CMK (cell line): ENCODE data around the gene ZNF17.

Experiments used
- DNase-seq: peaks from one replicate; pipeline ENCODE4 v3.0.0-alpha.2; 2010; ENCODE audit warnings: low read depth

ZNF17 gene

GRCh38 chr19:57434386-57435061 is 23.6 kb downstream of the ZNF17 start:
- no peak for DNase-seq

GRCh38 chr19:57435062-57435978 is 24.4 kb downstream of the ZNF17 start, which contains the start of gene ZNF749:
Gene ZNF749, plus strand, starts transcription at chr19:57435325. Its CDS starts 254 bp downstream, at chr19:57435579.
- peak; percentile 99 for DNase-seq

DNA sequence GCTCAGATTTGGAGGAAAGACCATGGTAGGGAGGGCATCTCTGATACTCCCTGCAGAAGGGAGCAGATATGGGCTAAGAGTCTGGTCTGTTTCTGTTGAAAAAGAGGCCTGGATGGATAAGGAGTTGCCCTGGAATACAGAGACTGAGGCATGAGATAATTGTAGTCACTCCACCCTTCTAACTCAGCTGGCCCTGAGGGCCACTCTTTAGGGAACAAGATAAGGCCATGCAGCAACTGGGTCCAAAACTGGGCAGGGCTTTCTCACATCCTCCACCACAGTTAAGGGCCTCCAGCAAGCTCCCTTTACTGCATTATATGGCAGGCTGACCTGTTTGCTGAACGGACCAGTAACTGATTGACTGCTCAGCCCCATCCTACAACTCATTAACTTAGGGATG is 25.5 kb downstream of the ZNF17 start:
- no peak for DNase-seq

DNA sequence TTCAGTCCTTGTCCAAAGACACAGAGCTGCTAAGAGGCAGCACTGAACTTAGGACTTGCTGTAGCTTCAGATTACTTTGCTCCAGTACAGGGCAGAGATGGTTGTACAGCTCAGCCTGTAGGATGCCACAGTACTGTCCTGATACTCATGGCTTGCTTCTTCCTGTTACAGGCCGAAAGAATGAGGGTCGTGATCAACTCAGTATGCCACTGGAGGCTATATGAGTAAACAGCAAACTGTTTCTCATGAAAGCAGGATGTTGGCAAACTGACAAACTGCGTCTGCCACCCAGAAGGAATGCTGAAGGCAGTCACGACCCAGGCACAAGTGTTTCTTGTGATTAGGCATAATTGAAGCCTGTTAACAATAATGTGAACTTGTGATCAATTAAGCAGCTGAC is 27.0 kb downstream of the ZNF17 start:
- DNase-seq = no peak

DNA sequence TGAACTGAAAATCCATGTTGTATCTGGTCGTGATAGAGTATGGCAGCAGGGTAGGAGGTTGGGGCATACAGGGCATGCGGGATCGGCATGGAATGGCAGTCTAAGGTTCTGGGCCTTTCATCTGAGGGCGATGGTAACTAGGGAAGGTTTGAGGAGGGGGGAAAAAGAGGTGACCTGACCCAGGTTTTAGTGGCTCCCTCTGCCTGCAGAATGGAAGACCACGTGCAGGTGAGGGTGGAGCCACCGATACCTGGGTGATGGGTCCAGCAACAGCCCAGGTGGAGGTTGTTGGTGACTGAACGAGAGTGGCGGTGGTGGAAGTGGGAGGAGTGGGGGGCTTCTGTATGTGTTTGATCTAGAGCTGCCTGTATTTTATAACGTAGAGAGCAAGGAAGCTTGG is 28.0 kb downstream of the ZNF17 start:
- no peak for DNase-seq

DNA sequence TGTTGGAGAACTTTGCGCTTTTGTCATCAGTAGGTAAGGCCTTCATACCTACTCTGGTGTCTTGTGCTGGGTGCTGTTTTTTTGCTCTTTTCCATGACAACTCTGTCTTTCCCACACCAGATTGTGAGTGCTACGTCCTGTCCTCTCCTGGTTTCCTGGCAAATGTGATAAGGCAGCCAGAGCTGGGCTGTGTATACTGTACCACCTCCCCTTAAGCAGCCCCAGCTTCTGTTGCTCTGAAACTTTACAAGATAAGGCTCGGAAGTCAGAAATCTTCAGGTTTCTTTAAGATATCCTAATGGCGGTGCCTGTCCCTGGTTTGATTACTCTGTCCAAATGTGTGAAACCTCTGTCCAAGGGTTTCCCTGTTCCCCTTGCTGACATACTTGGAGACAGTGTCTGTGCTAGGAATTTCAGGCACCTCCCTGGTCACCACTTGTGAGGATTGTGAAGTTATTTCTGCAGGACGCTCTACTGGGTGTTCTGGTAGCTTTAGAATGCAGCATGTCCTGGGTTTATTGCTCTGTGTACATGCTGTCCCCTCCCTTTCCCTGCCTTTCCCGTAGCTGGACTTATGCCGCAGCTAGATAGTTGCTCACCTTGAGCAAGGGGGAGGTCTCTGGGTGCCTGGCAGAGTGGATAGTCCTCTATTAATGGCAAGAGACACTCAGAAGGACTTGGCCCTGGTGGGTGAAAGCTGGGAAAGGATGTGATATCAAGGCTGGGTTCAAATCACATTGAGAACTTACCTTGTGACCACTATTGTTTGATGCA is 31.2 kb downstream of the ZNF17 start:
- DNase-seq = no peak

- DNase-seq = no peak
Measured at GRCh38 chr19:57443121-57443696, 32.2 kb downstream of the ZNF17 start.

GRCh38 chr19:57452307-57452706 is 41.3 kb downstream of the ZNF17 start:
- DNase-seq = no peak

DNA sequence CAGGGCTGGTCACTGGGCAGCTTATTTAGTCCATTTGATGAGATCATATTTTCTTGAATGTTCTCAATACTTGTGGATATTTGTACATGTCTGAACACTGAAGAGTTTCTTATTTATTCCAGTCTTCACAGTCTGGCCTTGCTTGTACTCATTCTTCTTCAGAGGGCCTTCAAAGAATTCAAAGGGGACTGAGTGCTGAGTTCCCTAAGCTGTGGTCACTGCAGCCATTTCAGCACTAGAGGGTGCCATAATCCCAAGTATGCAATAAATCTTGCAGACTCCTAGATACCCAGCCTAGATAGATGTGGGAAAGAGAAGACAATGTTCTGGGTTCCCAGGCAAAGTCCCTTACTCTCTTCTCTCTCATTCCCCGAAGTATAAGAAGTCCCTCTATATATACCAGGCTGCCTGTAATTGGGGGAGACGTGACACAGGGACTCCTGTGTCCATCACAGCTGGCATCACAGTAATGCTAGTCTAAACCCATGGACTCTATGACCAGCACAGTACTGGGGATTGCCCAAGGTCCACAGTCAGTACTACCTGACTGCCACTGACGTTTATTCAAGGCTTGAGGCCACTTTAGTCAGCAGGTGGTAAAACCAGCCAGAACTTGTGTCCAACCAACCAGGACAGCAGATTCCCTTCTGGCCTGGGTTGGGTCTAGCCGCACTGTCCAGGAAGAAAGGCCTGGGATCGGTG is 54.9 kb downstream of the ZNF17 start:
- peak; percentile 52 for DNase-seq

GRCh38 chr19:57466489-57466888 is 55.5 kb downstream of the ZNF17 start:
- DNase-seq = no peak
